ENCODE results near the gene WNT3A.

The WNT3A gene

GRCh38 chr1:228031276-228031995 is 24.6 kb downstream of the WNT3A start:
- DNase-seq = no peak

GRCh38 chr1:228032041-228032440 is 25.2 kb downstream of the WNT3A start:
- no peak for DNase-seq

- no peak for DNase-seq
These were observed 26.6 kb downstream of the WNT3A start for GRCh38 chr1:228033376-228033775.

DNA sequence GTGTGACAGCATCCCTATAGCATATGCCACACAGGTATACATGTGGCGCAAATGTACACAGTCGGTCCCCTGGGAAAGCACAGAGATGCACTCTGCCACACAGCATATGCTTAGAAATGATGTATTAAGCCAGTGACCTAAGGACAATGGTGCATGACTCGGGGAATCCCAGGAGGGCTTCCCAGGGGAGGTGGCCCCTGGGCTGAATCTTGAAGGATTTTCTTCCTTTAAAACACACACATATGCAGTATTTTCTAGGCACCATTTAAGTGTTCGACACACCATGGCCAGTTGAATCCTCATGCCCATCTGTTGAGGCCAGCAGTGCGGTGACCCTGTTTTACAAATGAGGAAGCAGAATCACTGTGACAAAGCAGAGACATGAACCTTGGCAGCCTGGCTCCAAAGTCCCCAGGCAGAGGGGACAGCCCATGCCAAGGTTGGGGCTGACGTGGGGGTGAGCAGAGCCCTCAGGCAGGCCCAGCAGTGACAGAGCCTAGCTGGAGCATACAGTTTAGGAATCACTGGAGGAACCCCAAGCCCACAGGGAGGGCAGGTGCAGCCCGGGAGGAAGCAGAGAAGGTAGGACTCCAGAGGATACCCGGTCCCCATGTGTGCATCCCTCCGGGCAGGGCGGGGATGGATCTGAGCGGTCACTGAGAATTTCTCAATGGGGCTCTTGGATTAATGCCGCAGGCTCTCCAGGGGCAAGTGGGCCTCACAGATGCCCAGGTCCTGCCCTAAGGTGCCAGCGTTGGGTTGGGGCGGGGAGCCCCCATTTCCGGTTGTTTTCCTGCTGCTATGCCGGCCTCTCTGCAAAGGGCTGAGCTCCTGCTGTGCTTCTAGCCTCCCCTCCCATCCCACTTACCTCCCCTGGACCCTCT is 28.4 kb downstream of the WNT3A start:
- no peak for DNase-seq

DNA sequence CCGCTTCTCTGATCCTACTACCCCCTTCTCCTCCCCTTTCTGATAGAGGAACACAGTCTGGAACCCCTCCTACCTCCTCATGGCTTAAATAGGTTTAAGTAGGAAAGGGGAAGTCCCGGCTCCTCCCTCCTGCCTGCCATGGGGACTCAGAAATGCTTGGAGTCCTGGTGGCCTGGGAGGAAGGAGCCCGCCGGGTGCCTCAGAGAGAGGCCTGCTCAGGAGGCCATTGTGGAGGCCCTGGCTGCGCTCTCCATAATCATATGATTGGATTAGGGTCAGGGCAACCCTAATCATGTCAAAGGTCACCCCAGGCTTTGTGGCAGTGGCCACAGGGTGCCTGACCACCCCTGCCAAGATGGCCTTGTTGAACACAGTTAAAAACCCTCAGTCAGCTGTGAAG is 29.0 kb downstream of the WNT3A start:
- no peak for DNase-seq

DNA sequence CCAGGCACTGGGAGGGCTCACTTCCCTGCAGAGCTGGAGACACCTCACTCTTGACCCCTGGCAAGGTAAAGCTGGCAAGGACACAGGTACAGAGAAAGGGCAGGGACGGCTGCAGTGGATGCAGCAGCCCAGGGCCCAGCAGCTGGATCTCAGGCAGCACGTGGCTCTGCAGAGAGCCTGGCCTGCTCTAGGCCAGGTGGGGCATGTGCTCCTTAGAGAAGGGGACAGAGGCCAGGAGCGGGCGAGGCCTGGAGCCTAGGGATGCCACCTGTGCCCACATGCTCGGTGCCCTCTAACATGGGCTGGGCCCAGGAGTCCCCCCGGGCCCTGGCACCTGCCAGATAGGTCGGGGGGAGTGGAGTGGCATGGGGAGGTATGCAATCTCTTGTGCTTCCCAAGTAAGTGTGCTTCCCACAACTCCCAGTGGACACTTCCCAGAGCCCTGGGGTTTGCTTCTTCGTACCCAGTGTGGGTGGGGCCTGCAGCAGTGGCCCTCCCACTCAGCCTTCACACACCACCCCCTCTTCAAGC is 30.0 kb downstream of the WNT3A start:
- no peak for DNase-seq

DNA sequence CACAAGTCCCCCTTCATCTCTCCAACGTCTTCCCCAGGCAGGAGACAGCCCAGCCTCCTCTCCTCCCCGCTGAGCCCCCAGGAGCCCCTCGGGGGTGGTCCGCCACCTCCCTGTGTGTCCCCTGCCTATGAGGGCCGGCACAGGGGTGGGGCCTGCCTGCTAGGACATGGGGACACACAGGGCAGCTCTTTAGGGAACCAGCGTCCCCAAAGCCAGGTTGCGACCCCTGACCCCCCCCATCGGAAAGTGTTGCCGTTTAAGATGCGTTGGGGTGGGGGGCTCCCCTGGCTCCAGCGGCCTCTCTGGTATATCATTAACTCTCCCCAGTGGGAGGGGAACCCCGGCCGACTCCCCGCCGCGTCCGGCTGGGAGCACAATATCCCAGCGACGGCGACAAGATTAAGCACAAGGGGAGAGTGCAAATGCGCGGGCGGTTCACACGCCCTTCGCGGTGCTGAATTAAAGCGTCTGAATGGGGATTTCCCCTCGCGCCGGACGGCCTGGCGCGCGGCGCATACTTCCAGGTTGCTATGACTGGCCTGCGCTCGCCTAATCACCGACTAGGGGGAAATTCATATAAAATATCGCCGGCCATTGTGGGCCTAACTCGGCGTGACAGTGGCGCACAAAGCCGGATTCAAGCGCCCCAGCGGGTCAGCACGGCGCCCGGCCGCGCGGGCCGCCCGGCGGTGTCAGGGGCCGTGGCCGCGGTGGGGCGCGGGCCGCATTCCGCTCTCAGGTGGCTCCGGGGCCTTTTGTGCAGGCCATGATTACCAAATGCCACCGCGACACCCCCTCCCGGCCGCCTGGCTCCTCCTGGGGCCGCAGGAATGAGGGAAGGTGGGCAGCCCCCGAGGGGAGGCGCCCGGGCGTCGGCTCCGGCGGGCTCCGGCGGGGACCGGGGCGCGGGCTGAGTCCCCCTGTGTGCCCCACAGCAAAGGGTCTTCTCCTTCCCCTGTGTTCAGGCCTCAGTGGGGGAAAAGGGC is 30.9 kb downstream of the WNT3A start:
- DNase-seq = no peak

GRCh38 chr1:228038387-228039005 is 31.7 kb downstream of the WNT3A start:
- no peak for DNase-seq

DNA sequence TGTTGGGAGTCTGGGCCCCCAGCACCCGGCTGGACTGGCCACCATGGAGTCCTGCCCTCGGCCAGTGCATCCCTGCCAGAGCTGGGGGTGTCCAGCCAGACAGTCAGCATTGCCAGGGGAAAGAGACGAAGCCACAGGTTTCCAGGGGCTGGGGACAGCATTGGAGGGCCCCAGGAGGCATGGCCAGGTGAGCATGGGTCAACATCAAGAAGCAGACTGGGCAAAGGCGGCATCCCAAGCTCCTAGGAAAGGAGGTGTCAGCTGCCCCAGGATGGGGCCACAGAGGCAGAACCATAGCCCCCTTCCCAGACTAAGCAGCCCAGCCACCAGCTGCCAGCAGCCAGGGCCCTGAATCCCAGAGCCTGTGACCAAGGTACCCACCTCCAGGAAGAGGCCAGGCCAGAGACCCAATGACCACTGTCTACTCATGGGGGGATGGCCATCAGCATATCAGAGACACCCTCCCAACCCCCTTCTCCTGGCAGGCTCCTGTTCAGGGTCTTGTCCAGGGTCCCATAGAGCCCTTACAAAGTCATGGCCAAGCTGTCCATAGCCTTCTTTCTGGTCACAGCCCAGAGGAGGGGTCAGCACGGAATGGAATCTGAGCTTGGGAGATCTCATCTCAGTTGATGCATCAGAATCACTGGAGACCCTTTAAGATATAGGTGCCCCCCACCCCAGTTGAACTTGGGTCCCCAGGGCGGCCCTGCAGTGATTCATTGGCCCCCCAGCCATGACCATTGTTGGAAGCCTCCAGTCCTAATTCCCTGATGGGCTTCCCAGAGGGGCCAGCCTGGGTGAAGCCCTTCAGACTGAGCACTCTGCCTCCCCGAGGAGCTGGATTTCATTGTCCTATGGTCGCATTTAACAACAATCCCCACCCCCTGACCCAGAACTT is 32.5 kb downstream of the WNT3A start:
- DNase-seq = no peak

DNA sequence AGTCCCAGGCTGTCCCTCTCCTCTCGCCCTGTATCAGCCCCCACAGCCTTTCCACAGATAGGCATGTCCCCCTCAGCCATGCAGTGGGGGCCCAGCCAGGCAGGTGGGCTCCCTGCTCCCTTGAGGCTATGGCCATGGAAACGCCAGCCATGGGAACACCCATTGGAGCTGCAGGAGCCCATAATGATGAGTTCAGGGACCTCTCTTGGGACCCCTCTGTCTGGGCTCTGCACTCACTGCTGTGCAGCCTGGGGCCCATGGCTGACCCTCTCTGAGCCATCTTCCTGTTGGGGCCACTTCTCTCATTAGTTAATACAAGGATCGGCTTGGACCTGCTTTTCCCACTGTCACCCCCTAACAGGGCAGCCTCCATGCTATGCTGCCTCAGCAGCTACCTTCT is 33.2 kb downstream of the WNT3A start:
- DNase-seq = no peak

GRCh38 chr1:228041316-228041715 is 34.5 kb downstream of the WNT3A start:
- no peak for DNase-seq

- no peak for DNase-seq
These were observed 35.7 kb downstream of the WNT3A start for GRCh38 chr1:228042508-228042907.

GRCh38 chr1:228043281-228043848 is 36.6 kb downstream of the WNT3A start:
- no peak for DNase-seq

- DNase-seq = no peak
These were observed 38.2 kb downstream of the WNT3A start for GRCh38 chr1:228044961-228045360.

GRCh38 chr1:228045405-228045804 is 38.6 kb downstream of the WNT3A start:
- no peak for DNase-seq

DNA sequence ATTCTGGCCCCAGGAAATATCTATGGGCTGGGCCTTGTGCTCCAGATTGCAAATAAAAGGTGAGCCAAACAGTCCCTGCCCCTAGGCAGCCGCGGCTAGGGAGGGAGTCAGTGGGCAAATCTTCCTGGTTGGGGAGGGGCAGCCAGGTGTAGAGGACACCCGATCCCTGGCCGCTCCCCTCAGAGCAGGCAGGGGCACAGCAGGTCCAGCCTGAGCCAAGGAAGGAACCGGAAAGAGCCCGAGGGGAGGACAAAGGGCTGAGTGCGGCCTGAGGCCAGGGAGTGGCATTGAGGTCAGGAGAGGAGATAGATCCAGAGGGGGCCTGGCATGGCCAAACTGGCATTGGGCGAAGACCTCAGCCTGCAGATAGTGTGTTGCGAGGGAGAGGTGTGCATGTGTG is 39.1 kb downstream of the WNT3A start:
- DNase-seq = no peak

DNA sequence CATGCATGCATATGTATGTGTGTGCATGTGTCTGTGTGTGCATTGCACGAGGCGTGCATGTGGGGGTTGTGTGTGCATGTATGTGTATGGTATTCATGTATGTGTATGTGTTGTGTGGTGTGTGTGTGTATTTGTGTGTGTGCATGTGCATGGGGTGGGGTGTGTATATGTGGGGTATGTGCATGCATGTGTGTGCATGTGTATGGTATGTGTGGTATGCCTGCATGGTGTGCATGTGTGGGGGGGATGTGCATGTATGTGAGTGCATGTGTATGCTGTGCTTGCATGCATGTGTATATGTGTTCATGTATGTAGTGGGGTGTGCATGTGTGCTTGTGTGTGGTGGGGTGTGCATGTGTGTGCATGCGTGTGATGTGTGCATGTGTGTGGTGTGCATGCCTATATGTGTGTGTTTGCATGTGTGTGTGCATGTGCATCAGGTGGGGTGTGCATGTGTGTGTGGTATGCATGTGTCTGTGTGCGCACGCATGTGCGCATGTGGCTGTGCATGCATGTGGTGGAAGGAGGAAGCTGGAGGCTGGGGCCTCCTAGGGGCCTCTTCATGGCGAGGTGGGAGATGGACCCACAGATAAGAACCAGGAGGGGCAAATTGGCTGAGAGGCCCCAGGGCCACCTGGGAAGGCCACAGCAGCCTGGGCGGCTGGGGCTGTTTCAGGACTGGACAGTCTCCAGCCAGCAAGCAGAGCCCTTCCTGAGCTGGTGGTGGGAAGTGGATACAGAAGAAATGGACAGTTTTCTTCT is 39.8 kb downstream of the WNT3A start:
- no peak for DNase-seq

DNA sequence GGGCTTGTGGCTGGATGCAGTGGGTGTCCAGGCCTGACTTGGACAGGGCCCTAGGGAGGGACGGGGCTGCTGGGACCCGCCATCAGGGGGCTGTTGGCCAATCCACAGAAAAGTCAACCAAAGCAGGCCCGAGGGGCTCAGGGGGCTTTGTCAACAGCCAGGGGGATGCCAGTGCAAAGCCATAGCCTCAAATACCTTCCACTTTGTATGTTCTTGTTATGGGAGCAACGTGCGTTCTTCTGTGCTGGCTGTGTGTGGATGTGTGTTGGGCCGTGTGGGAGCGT is 40.3 kb downstream of the WNT3A start:
- no peak for DNase-seq

DNA sequence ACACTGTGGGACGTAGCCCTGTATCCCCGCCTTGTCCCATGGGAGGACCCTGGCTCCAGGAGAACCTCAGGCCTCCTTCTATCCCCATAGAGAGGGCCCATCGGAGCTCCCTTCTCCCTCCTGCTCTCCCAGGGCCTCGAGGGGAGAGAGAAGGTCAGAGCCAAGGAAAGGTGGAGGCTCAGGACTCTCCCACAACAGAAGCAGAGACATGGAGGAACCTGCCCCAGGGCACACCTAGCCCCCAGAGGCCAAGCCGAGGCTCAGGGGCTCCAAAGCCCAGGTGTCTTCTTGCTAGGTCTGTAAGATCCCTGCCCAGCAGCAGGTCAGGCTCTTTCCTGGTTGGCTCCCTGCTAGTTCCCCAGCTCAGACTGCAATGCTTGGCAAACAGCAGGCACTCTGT is 41.3 kb downstream of the WNT3A start:
- no peak for DNase-seq

All from anterior cingulate cortex (tissue), 58 donors.